DND-41 (cell line): ENCODE data around the gene CMTR1.

Source experiments
- ATAC-seq: fragments of 200-7000 bp; cut with Tn5 transposase; 3 replicates; pipeline ENCODE4 v1.9.1; 2021; ENCODE audit warnings: low read depth; ENCODE audit not compliant: insufficient read depth
- DNase-seq: peaks from one replicate; pipeline ENCODE4 v3.0.0-alpha.2; 2020
- H2AFZ ChIP-seq: 2 replicates; pipeline ENCODE4 v1.6.0; 2012; ENCODE audit warnings: low read depth, low read length
- H3K27ac ChIP-seq: 2 replicates; pipeline ENCODE4 v1.5.1; 2012; ENCODE audit warnings: low read length, inconsistent platforms
- H3K27me3 ChIP-seq: fragments of 200-600 bp; sonication (generic); 2 replicates; pipeline ENCODE4 v1.6.0; 2012; ENCODE audit warnings: low read length, mild to moderate bottlenecking, inconsistent platforms; ENCODE audit not compliant: insufficient read depth, poor library complexity
- H3K36me3 ChIP-seq: 2 replicates; pipeline ENCODE4 v1.5.1; 2012; ENCODE audit warnings: low read length, inconsistent platforms; ENCODE audit not compliant: insufficient read depth
- H3K4me1 ChIP-seq: 2 replicates; pipeline ENCODE4 v1.5.1; 2012; ENCODE audit warnings: mild to moderate bottlenecking, low read length; ENCODE audit not compliant: insufficient read depth
- H3K4me2 ChIP-seq: 2 replicates; pipeline ENCODE4 v1.6.0; 2012; ENCODE audit warnings: mild to moderate bottlenecking, moderate library complexity, low read length, inconsistent platforms; ENCODE audit not compliant: insufficient read depth
- H3K4me3 ChIP-seq, 2 experiments: fragments of 200-600 bp in 1 of 2; shearing (Covaris generic) in 1 of 2; 2 replicates each; pipeline ENCODE4 v1.5.1; 2012 to 2016; ENCODE audit warnings: inconsistent platforms in 2 of 2, low read length in 2 of 2, mild to moderate bottlenecking in 2 of 2, low read depth in 1 of 2, moderate library complexity in 1 of 2
- H3K79me2 ChIP-seq: 2 replicates; pipeline ENCODE4 v1.6.0; 2012; ENCODE audit warnings: low read length, inconsistent platforms; ENCODE audit not compliant: insufficient read depth
- H3K9ac ChIP-seq: 2 replicates; pipeline ENCODE4 v1.6.0; 2012; ENCODE audit warnings: low read depth, mild to moderate bottlenecking, inconsistent platforms, low read length, moderate library complexity
- H3K9me3 ChIP-seq: 2 replicates; pipeline ENCODE4 v1.5.1; 2012; ENCODE audit warnings: low read length, moderate library complexity, mild to moderate bottlenecking, inconsistent platforms; ENCODE audit not compliant: insufficient read depth, severe bottlenecking
- H4K20me1 ChIP-seq: 2 replicates; pipeline ENCODE4 v1.6.0; 2012; ENCODE audit warnings: low read length; ENCODE audit not compliant: insufficient read depth
- CTCF ChIP-seq: IDR thresholded peaks from 2 replicates; pipeline ENCODE4 v1.5.1; 2012; ENCODE audit warnings: borderline replicate concordance, low read length, moderate library complexity, mild to moderate bottlenecking; ENCODE audit not compliant: poor library complexity, severe bottlenecking; ENCODE audit errors: extremely low read depth
- EZH2 ChIP-seq: IDR thresholded peaks from 3 replicates; pipeline ENCODE4 v1.6.1; 2012; ENCODE audit warnings: borderline replicate concordance, low read depth, mild to moderate bottlenecking, moderate library complexity, low read length, inconsistent platforms; ENCODE audit not compliant: severe bottlenecking

Gene CMTR1

GRCh38 chr6:37426945-37427510 lies 6.0 kb upstream of the CMTR1 start:
- Histone ChIP-seq H4K20me1 (no peaks in the 10 kb centered on the region), H3K79me2 (no peaks in the 10 kb centered on the region), H3K9me3 (no peaks in the 10 kb centered on the region), H3K27ac (no peak overlapping the region), H3K4me2 (no peak overlapping the region), H3K27me3 (no peaks in the 10 kb centered on the region), H2AFZ (no peak overlapping the region), H3K4me3 (no peak overlapping the region), H3K9ac (no peak overlapping the region), H3K36me3 (no peaks in the 10 kb centered on the region), H3K4me1 (peaks cover 2% of the 10 kb centered on the region; the same call in 1 of the 2 replicates)
- DNase-seq: no peak
- no peak for TF ChIP-seq CTCF
- TF ChIP-seq EZH2: no peak
- no peak for ATAC-seq

DNA sequence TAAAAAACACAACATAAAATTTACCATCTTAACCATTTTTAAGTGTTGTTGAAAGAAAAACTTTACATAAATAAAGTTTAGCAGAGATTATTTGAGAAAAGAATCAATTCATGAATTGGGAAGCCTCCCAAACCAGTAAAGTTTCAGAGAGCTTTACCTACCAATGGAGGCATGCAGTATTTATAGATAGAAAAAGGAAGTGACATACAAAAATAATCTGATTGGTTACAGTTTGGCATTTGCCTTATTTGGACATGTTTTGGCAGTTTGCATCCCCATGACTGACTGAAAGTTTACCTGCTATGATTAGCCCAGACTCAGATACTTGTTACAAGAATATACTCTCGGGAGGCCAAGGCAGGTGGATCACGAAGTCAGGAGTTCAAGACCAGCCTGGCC lies 3.7 kb upstream of the CMTR1 start:
- no peak for DNase-seq
- no peak overlapping the region for H3K4me2 ChIP-seq
- no peaks in the 10 kb centered on the region for H3K27me3 ChIP-seq
- H3K4me1 ChIP-seq: peaks cover 20% of the 10 kb centered on the region
- H3K4me3 ChIP-seq: no peak overlapping the region
- no peak overlapping the region for H3K9ac ChIP-seq
- H3K9me3 ChIP-seq: no peaks in the 10 kb centered on the region
- no peak for ATAC-seq
- peaks cover 16% of the 10 kb centered on the region for H3K79me2 ChIP-seq
- H2AFZ ChIP-seq: no peak overlapping the region
- no peaks in the 10 kb centered on the region for H3K36me3 ChIP-seq
- no peaks in the 10 kb centered on the region; the same call in 1 of the 2 replicates for H4K20me1 ChIP-seq
- no peak overlapping the region for H3K27ac ChIP-seq
- TF ChIP-seq EZH2 (no peak), CTCF (no peak)

- Histone ChIP-seq H3K4me2 (peak overlapping the region; percentile 76), H4K20me1 (no peaks in the 10 kb centered on the region; the same call in 1 of the 2 replicates), H3K9me3 (no peaks in the 10 kb centered on the region), H3K79me2 (peaks cover 45% of the 10 kb centered on the region), H3K4me1 (peaks cover 33% of the 10 kb centered on the region), H3K27ac (peak overlapping the region; percentile 93), H3K4me3 (peak overlapping the region; percentile 71 to 84; a peak in 3 of 4 replicates), H3K27me3 (no peaks in the 10 kb centered on the region), H3K9ac (peak overlapping the region; percentile 72), H3K36me3 (peaks cover 24% of the 10 kb centered on the region), H2AFZ (peak overlapping the region; percentile 99)
- ATAC-seq (no peak), DNase-seq (no peak)
- no peak for TF ChIP-seq EZH2
- TF ChIP-seq CTCF: no peak
These were observed 468 bp upstream of the CMTR1 start for GRCh38 chr6:37432590-37432915.
